Thoracic aorta (tissue), 2 donors: Measurements from ENCODE around the gene DNAH1. TPM values are rescaled to one million over a fixed set of nuclear protein-coding genes. Genes with fewer than 3 reads are reported as not detected.
A peak's percentile ranks its signal among the peaks of the same experiment; 100 is the strongest.

Source experiments
- ATAC-seq: fragments of 150-250 bp; one replicate; pipeline ENCODE4 v1.8.0; 2017; ENCODE audit warnings: low read depth; ENCODE audit not compliant: insufficient number of reproducible peaks, low FRiP score
- DNase-seq: peaks from one replicate; pipeline ENCODE4 v3.0.0-alpha.2; 2020; ENCODE audit warnings: low spot score
- H3K27ac ChIP-seq, 2 donors: fragments of 200-600 bp; sonication (generic); 1 replicate in 1 of 2; 2 replicates in 1 of 2; pipeline ENCODE4 v1.5.1; 2016; ENCODE audit warnings: mild to moderate bottlenecking in 2 of 2, moderate library complexity in 2 of 2
- H3K27me3 ChIP-seq: fragments of 200-600 bp; sonication (generic); replicated peaks from 2 replicates; pipeline ENCODE4 v1.6.0; 2016; ENCODE audit warnings: mild to moderate bottlenecking; ENCODE audit not compliant: insufficient read depth
- H3K36me3 ChIP-seq: fragments of 200-600 bp; sonication (generic); one replicate; pipeline ENCODE4 v1.5.1; 2016
- H3K4me1 ChIP-seq, 2 donors: fragments of 200-600 bp; sonication (generic); 1 replicate in 1 of 2; 2 replicates in 1 of 2; pipeline versions ENCODE4 v1.5.1 to v1.6.0; 2016; ENCODE audit warnings: low read depth in 2 of 2, mild to moderate bottlenecking in 1 of 2; ENCODE audit not compliant: control insufficient read depth in 1 of 2
- H3K4me3 ChIP-seq: fragments of 200-600 bp; sonication (generic); 2 replicates; pipeline ENCODE4 v1.5.1; 2016; ENCODE audit warnings: mild to moderate bottlenecking
- H3K9me3 ChIP-seq: fragments of 200-600 bp; sonication (generic); 2 replicates; pipeline ENCODE4 v1.5.1; 2016
- CTCF ChIP-seq: fragments of 200-600 bp; sonication (generic); IDR thresholded peaks from one replicate; pipeline ENCODE4 v1.5.1; 2019; ENCODE audit warnings: antibody characterized with exemption
- total RNA-seq, 2 donors: library from RNA; depleted of rRNA; stranded (reverse); fragments of >200 nt; gene quantifications; one replicate each; pipeline versions ENCODE4 v1.1.0 to v1.2.3, GENCODE V29; 2016

Gene DNAH1
- total RNA-seq, 2 donors from 2014 or later, result 14.6 to 21.0 TPM

GRCh38 chr3:52381623-52382022, 65.5 kb downstream of the DNAH1 start:
- no peak for TF ChIP-seq CTCF
- Histone ChIP-seq H3K4me1 (no peaks in the 10 kb centered on the region), H3K27me3 (no peaks in the 10 kb centered on the region), H3K36me3 (no peaks in the 10 kb centered on the region), H3K27ac (no peak overlapping the region), H3K4me3 (no peak overlapping the region), H3K9me3 (no peaks in the 10 kb centered on the region)
- DNase-seq (no peak), ATAC-seq (no peak)

- H3K36me3 ChIP-seq, result no peaks in the 10 kb centered on the region
- no peak for DNase-seq
- no peaks in the 10 kb centered on the region for H3K9me3 ChIP-seq
- H3K27me3 ChIP-seq, result no peaks in the 10 kb centered on the region
- H3K27ac ChIP-seq, result no peak overlapping the region
- no peak overlapping the region for H3K4me3 ChIP-seq
- no peak for TF ChIP-seq CTCF
- H3K4me1 ChIP-seq, result no peaks in the 10 kb centered on the region
- no peak for ATAC-seq
Measured at GRCh38 chr3:52383446-52383845, 67.3 kb downstream of the DNAH1 start.

GRCh38 chr3:52384019-52384761, 68.1 kb downstream of the DNAH1 start:
- TF ChIP-seq CTCF, result no peak
- DNase-seq, result no peak
- Histone ChIP-seq H3K36me3 (no peaks in the 10 kb centered on the region), H3K27me3 (no peaks in the 10 kb centered on the region), H3K4me1 (no peaks in the 10 kb centered on the region), H3K4me3 (no peak overlapping the region), H3K27ac (no peak overlapping the region), H3K9me3 (no peaks in the 10 kb centered on the region)
- no peak for ATAC-seq

GRCh38 chr3:52385157-52385556, 69.0 kb downstream of the DNAH1 start:
- Histone ChIP-seq H3K27ac (no peak overlapping the region), H3K4me3 (no peak overlapping the region), H3K9me3 (no peaks in the 10 kb centered on the region), H3K36me3 (no peaks in the 10 kb centered on the region), H3K4me1 (no peaks in the 10 kb centered on the region), H3K27me3 (no peaks in the 10 kb centered on the region)
- ATAC-seq, result no peak
- TF ChIP-seq CTCF, result peak; percentile 14
- no peak for DNase-seq

- no peak overlapping the region for H3K27ac ChIP-seq
- ATAC-seq, result no peak
- no peaks in the 10 kb centered on the region for H3K36me3 ChIP-seq
Measured at GRCh38 chr3:52387481-52387880, 71.4 kb downstream of the DNAH1 start.

More at GRCh38 chr3:52387481-52387880, 71.4 kb downstream of the DNAH1 start:
- no peak overlapping the region for H3K4me3 ChIP-seq
- no peak for TF ChIP-seq CTCF
- H3K9me3 ChIP-seq, result no peaks in the 10 kb centered on the region
- DNase-seq, result no peak
- no peaks in the 10 kb centered on the region for H3K4me1 ChIP-seq
- no peaks in the 10 kb centered on the region for H3K27me3 ChIP-seq
